Nephron progenitor cell (in vitro differentiated cells): Measurements from ENCODE around the gene SHFL.

ENCODE experiments used
- DNase-seq: peaks from one replicate; pipeline ENCODE4 v3.0.0; 2021
- H3K27ac Mint-ChIP-seq: 2 replicates; pipeline ENCODE4 v1.8.0; 2021; ENCODE audit warnings: mild to moderate bottlenecking, moderate library complexity, mixed read lengths
- H3K27me3 Mint-ChIP-seq: 2 replicates; pipeline ENCODE4 v1.8.0; 2021; ENCODE audit warnings: mild to moderate bottlenecking, low read depth, mixed read lengths; ENCODE audit not compliant: poor library complexity
- H3K36me3 Mint-ChIP-seq: 2 replicates; pipeline ENCODE4 v1.8.0; 2021; ENCODE audit warnings: low read depth, mixed read lengths
- H3K4me1 Mint-ChIP-seq: 2 replicates; pipeline ENCODE4 v1.8.0; 2021; ENCODE audit warnings: mixed read lengths
- H3K4me3 Mint-ChIP-seq: 2 replicates; pipeline ENCODE4 v1.8.0; 2021; ENCODE audit warnings: mild to moderate bottlenecking, moderate library complexity, mixed read lengths
- H3K9me3 Mint-ChIP-seq: 2 replicates; pipeline ENCODE4 v1.8.0; 2021; ENCODE audit warnings: mild to moderate bottlenecking, moderate library complexity, mixed read lengths
- CTCF ChIP-seq: fragments of 200-600 bp; sonication (generic); IDR thresholded peaks from 2 replicates; pipeline ENCODE4 v1.5.0; 2021; ENCODE audit warnings: antibody characterized with exemption

Gene SHFL

GRCh38 chr19:10116085-10116865 is 30.2 kb downstream of the SHFL start:
- H3K4me3 Mint-ChIP-seq = peak overlapping the region; percentile 20
- TF ChIP-seq CTCF = no peak
- H3K36me3 Mint-ChIP-seq = peaks cover 6% of the 10 kb centered on the region
- H3K27me3 Mint-ChIP-seq = peaks cover 3% of the 10 kb centered on the region
- H3K27ac Mint-ChIP-seq = peak overlapping the region; percentile 76
- peaks cover 6% of the 10 kb centered on the region for H3K4me1 Mint-ChIP-seq
- no peak for DNase-seq
- no peaks in the 10 kb centered on the region for H3K9me3 Mint-ChIP-seq

- H3K36me3 Mint-ChIP-seq = peaks cover 6% of the 10 kb centered on the region
- peaks cover 6% of the 10 kb centered on the region for H3K4me1 Mint-ChIP-seq
- TF ChIP-seq CTCF = no peak
- peaks cover 3% of the 10 kb centered on the region for H3K27me3 Mint-ChIP-seq
- no peak for DNase-seq
- H3K27ac Mint-ChIP-seq = no peak overlapping the region
- no peaks in the 10 kb centered on the region for H3K9me3 Mint-ChIP-seq
- H3K4me3 Mint-ChIP-seq = no peak overlapping the region
Measured at GRCh38 chr19:10116866-10117616, 30.9 kb downstream of the SHFL start.

DNA sequence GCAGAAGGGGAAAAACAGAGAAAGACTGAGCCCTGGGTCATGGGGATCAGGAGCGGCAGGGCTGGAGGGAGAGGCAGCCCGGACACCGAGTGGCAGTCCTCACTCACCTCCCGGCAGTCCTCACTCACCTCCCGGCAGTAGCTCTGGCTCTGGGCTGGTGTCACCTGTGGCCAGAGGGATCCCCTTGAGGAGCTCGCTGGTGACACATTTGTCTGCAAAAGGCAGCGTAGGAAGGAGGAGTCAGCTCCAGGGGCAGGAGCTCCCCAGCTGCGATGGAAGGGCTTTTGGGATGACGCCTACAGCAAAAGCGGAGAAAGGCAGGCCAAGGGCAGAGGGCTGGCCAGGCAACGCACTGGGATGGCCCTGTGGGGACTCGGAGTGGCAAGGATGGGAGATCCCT is 32.8 kb downstream of the SHFL start:
- Mint-ChIP-seq H3K4me1 (peaks cover 6% of the 10 kb centered on the region), H3K27ac (peak overlapping the region; percentile 92)

DNA sequence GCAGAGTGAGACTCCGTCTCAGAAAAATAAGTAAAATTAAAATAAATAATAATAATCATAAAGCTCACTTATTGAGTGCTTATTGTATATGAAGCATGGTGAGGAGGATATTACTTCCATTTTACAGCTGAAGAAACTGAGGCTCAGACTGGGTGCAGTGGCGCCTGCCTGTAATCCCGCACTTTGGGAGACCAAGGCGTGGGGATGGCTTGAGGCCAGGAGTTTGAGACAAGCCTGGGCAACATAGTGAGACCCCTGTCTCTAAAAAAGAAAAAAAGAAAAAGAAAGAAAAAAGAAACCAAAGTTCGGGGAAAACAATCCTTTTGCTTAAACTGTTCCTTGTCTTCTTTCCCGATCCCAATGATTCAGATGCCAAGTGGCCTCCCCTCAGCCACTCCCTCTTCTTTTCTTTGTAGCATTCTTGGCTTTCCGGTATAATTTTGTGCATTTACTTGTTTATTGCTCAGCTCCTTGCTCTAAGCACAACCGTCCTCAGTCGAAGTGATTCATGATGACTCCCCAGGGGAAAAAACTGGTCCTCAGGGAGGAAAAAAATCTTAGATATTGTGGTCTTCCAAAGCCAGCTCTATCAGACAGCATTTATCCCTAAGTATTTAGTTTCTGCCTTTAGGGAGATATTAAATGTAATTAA is 34.5 kb downstream of the SHFL start:
- peak overlapping the region; percentile 45 for H3K4me3 Mint-ChIP-seq
- no peak for TF ChIP-seq CTCF
- peaks cover 3% of the 10 kb centered on the region for H3K27me3 Mint-ChIP-seq
- peaks cover 6% of the 10 kb centered on the region for H3K4me1 Mint-ChIP-seq
- H3K27ac Mint-ChIP-seq = no peak overlapping the region
- peaks cover 4% of the 10 kb centered on the region for H3K9me3 Mint-ChIP-seq
- no peak for DNase-seq
- H3K36me3 Mint-ChIP-seq = peaks cover 15% of the 10 kb centered on the region

More for the DNA sequence above, 32.8 kb downstream of the SHFL start:
- TF ChIP-seq CTCF = no peak
- DNase-seq = no peak
- Mint-ChIP-seq H3K9me3 (no peaks in the 10 kb centered on the region), H3K36me3 (peaks cover 6% of the 10 kb centered on the region), H3K27me3 (peaks cover 3% of the 10 kb centered on the region), H3K4me3 (peak overlapping the region; percentile 98)

DNA sequence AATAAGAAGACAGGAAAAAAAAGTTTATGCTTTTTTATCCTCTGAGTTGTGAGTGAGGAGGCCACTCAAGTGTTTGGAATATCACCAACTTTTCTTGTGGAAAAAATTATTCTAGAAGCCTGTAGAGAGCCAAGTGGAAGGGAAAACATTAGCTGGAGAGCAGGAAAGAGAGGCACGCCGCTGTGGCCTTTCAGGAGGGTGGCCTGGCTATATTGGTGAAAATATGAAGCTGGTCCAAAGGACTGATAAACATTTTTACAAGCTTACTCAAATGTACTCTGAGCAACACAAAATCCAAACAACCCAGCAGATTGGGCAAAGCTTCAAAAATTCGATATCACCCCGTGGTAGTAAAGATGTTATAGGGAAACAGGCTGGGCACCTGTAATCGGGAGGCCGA is 35.9 kb downstream of the SHFL start:
- H3K27me3 Mint-ChIP-seq = peaks cover 3% of the 10 kb centered on the region
- H3K36me3 Mint-ChIP-seq = peaks cover 16% of the 10 kb centered on the region
- TF ChIP-seq CTCF = no peak
- no peak for DNase-seq
- no peak overlapping the region for H3K4me3 Mint-ChIP-seq
- peak overlapping the region; percentile 76 for H3K27ac Mint-ChIP-seq
- H3K9me3 Mint-ChIP-seq = peaks cover 4% of the 10 kb centered on the region
- peaks cover 6% of the 10 kb centered on the region for H3K4me1 Mint-ChIP-seq
